Bronchial epithelial cell (primary cell): ENCODE measurements around the gene ASPA. TPM values are rescaled to one million over a fixed set of nuclear protein-coding genes. Genes with fewer than 3 reads are reported as not detected.

Experiments used
- DNase-seq: peaks from one replicate; pipeline ENCODE4 v3.0.0-alpha.2; 2010; ENCODE audit warnings: low read depth
- FAIRE-seq: peaks from 2 replicates; lab custom pipeline; 2011; peaks lifted over from hg19 to GRCh38; lab: Jason Lieb, UNC
- H3K27me3 ChIP-seq: 2 replicates; pipeline ENCODE4 v1.5.1; 2011; ENCODE audit warnings: low read length; ENCODE audit not compliant: control insufficient read depth, insufficient read depth
- H3K36me3 ChIP-seq: 2 replicates; pipeline ENCODE4 v1.5.1; 2011; ENCODE audit warnings: low read length; ENCODE audit not compliant: control insufficient read depth, insufficient read depth
- H3K4me3 ChIP-seq: 2 replicates; pipeline ENCODE4 v1.5.1; 2011; ENCODE audit warnings: mild to moderate bottlenecking, low read depth, low read length, control low read depth
- CTCF ChIP-seq: IDR thresholded peaks from 2 replicates; pipeline ENCODE4 v1.5.1; 2011; ENCODE audit warnings: mild to moderate bottlenecking, moderate library complexity, low read length, control low read depth, inconsistent platforms; ENCODE audit not compliant: insufficient read depth, severe bottlenecking
- total RNA-seq: library from RNA; depleted of rRNA; stranded (reverse); fragments of >200 nt; gene quantifications from 2 replicates; pipeline ENCODE4 v1.2.1, GENCODE V29; 2014

Gene ASPA
- total RNA-seq, 1 donor from 2014 or later = not detected

GRCh38 chr17:3533752-3534151 is 58.0 kb downstream of the ASPA start:
- FAIRE-seq (peak; percentile 7), DNase-seq (no peak)
- no peak for TF ChIP-seq CTCF
- Histone ChIP-seq H3K36me3 (no peaks in the 10 kb centered on the region), H3K27me3 (no peaks in the 10 kb centered on the region), H3K4me3 (no peak overlapping the region)

- no peak for FAIRE-seq
Observed at GRCh38 chr17:3534881-3535252, 59.1 kb downstream of the ASPA start.

GRCh38 chr17:3535253-3535995 is 59.6 kb downstream of the ASPA start:
- H3K36me3 ChIP-seq = no peaks in the 10 kb centered on the region
- peak; percentile 89 for TF ChIP-seq CTCF
- H3K4me3 ChIP-seq = peak overlapping the region; percentile 29

More at GRCh38 chr17:3534881-3535252, 59.1 kb downstream of the ASPA start:
- Histone ChIP-seq H3K4me3 (no peak overlapping the region), H3K27me3 (no peaks in the 10 kb centered on the region), H3K36me3 (no peaks in the 10 kb centered on the region)
- no peak for TF ChIP-seq CTCF
- DNase-seq = peak; percentile 4

GRCh38 chr17:3536716-3537115 is 60.9 kb downstream of the ASPA start:
- TF ChIP-seq CTCF = no peak
- H3K27me3 ChIP-seq = no peaks in the 10 kb centered on the region
- H3K4me3 ChIP-seq = no peak overlapping the region
- FAIRE-seq (no peak), DNase-seq (no peak)
- H3K36me3 ChIP-seq = no peaks in the 10 kb centered on the region

More at GRCh38 chr17:3535253-3535995, 59.6 kb downstream of the ASPA start:
- DNase-seq (peak; percentile 40), FAIRE-seq (no peak)
- H3K27me3 ChIP-seq = no peaks in the 10 kb centered on the region

GRCh38 chr17:3539881-3540540 is 64.2 kb downstream of the ASPA start:
- DNase-seq (no peak), FAIRE-seq (no peak)
- Histone ChIP-seq H3K36me3 (no peaks in the 10 kb centered on the region), H3K4me3 (no peak overlapping the region), H3K27me3 (no peaks in the 10 kb centered on the region)
- TF ChIP-seq CTCF = no peak
